HG03135 (cell line): ENCODE measurements around the gene LCMT1.
"Not testable (repeated sequence)": the region's sequence is repeated elsewhere in the genome, so short reads cannot be mapped to it uniquely, and the experiment has no call there.

Experiments used
- ATAC-seq: cut with Tn5 transposase; IDR thresholded peaks from one replicate; pipeline ENCODE4 v1.9.1; 2021; ENCODE audit warnings: mild to moderate bottlenecking, moderate library complexity; ENCODE audit not compliant: unreplicated experiment

The LCMT1 gene

GRCh38 chr16:25094596-25094995 is 16.9 kb upstream of the LCMT1 start:
- ATAC-seq, result no peak

DNA sequence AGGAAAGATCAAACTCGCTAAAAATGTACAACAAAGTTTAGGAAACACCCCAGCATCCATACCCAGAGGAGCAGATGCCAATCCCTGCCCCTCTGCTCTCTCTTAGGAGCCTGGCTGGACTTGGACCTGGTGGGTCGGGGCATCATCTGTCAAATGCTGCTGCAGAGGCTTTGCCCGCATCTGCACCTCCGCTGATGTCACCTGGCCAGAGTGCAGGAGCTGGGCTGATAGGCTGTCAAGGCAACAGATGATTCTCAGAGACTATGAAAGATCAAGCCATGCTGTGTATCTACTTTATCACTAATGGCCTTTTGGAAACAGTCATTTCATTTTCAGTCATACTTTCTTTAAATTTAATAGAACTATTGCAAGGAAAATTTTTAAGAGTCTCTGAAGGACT is 15.9 kb upstream of the LCMT1 start:
- ATAC-seq, result no peak

DNA sequence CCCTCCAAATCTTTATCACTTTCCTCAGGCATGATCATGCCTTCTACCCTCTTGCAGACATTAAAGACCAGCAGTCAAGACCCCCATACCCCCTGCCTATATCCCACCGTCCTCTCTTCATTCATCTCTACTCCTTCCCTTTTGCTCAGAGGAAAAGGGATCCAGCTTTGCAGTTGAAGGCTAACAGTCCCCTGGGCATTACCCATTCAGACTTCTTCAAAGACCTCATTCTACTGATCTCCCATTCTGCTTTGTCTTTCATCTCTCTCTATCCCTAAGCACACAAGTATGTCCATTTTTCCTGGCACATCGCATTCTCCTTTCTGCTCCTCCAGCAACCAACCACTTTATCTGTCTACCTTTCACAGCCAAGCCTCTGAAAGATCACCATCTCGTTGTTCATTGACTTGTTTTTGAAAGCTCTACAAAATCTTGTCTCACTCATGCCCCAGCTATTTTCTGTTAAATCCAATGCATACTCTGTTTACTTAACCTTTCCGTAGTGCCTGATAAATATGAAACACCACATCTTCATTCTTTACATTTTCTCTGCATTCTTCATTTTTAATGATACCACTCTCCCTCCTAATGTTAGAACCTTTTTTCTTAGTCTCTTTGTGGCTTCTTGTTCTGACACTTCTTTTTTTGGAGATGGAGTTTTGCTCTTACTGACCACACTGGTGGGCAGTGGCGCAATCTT is 14.1 kb upstream of the LCMT1 start:
- no peak for ATAC-seq

DNA sequence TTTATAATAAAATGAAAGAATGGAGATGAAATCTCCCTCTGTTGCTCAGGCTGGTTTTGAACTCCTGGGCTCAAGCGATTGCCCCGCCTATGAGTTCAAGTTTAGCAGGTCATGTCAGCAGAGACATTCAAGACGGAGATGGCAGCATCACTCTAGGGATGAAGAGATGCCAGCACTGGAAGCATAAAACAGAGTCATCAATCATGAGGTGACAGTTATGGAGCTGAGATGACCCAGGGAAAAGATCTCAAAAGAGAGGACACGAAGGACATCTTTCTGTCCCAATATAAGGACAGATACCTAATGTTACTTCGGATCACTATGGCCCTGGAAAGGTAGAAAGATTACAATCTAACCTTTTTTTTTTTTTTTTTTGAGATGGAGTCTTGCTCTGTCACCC is 11.0 kb upstream of the LCMT1 start:
- no peak for ATAC-seq

DNA sequence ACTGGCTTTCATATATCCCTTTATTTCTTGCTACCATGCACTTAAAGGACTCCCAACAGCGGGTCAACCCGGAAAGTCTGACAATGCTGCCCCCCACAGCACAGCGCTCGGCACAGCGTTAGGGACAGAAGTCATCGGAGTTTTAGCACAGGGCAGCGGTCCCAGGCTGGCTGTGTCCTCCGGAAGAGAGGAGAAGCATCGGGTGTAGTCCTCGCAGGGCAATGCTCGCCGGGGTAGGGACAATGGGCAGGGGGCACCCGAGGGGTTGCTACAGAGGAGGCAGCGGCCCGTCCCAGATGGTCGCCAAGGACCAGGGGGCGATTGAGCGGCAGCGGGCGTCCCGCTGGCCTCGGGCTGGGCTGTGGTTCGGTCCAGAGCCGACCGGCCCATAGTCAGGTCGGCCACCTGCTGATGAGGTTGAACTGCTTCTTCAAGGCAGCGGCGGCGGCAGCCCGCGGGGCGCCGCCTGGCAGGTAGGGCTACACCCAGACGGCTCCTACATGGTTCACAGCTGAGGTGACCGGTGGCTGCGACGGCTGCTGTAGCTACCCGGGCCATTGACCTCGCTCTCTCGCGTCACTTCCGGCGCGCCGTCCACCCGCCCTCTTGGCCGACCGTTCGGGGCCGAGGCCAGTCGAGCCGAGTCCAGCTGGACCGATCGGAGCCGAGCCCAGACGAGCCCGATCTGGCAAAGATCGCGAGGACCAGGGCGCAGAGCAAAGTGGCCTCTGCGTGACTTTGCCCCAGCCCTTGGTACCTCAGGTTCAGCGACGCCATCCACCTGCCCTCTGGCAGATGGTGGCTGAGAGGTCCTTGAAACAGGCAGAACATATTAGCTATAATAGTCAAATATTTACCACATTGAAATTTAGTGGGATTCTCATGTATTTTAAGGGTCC is 4.7 kb upstream of the LCMT1 start:
- ATAC-seq, result peak; percentile 45

DNA sequence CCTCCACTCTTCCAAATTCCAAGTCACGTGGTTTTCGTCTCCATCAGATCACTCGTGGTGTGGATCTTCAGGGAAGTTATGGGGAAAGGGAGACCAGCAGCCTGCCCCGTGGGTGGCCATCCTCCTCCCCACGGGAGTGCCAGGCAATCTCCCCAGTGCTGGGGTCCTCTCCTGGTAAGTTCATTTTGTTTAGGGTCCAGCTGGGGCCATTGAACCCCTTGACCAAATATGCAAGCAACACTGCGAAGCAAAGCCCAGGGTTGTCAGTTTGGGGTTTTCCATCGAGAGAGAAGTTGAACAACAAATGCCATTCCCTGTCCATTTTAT is 4.1 kb upstream of the LCMT1 start:
- ATAC-seq, result no peak

DNA sequence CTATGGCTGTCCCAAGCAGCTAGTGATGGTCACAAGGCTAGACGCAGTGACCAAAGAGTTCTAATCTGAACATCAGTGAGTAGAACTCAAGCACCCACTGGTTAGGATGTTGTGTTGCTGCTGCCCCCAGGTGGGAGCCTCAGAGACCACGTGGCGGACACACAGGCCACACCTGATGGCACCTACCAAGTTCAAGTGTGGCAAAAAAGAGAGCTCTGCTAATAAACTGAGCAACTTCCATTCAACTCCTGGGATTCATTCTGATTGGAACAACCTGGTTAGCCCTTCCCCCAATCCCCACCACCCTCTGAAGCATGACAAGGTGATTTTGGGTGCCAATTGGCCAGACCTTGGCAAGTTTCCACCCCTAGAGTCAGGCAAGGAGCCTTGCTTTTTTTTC is 3.5 kb upstream of the LCMT1 start:
- ATAC-seq, result no peak

DNA sequence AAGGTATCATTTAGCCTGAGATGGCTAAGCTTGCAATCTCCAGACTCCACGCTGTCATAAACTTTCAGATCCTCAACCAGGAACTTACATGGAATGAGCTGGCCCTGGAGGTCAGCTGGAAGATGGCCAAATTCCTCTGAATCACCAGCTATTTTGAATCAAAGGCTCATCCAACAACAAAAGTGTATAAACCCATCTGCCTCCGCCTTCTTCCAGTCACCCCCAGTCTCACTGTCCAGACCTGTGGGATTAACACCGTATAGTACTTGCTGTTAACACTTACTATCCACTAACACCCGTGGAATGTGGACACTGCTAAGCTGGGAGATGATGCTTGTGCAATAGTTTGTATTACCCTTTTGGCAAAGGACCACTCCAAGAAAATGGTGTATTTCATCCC is 1.9 kb upstream of the LCMT1 start:
- no peak for ATAC-seq

GRCh38 chr16:25110387-25110947 is 1.1 kb upstream of the LCMT1 start:
- ATAC-seq, result no peak

- ATAC-seq, result no peak
Measured at GRCh38 chr16:25114121-25114520, 2.6 kb downstream of the LCMT1 start.

DNA sequence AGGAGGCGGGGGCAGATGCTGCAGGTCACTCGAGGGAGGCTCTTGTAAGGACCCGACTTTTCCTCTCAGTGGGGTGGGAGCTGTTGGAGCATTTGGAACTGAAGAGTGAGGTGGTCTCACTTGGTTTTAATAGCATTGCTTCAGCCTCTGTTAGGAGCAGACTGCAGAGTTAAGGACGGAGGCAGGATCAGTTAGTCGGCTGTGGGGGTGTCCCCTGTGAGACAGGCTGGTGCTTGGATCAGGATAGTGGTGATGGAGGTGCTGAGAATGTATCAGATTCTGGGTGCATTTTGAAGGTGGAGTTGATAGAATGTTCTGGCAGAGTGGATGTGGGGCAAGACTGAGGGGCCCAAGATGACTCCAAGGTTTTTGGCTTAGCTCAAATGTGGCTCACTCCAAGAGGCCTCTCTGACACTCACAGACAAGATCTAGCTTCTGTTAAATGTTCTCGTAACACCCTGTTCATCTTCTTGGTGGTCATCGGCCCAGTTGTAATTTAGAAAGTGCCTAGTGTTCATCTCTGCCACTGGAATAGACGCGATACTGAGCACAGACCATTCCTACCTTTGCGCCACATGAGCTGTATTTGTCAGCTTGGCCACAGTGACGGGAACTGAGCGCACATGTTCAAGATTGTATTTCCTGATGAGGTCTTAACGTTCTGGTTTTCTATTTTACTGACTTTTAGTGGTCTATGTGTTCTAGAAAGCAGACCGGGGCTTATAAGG is 7.5 kb downstream of the LCMT1 start:
- no peak for ATAC-seq

- no peak for ATAC-seq
Measured at GRCh38 chr16:25121824-25122600, 10.5 kb downstream of the LCMT1 start.

- ATAC-seq, result no peak
Measured at GRCh38 chr16:25124503-25124902, 13.0 kb downstream of the LCMT1 start.

DNA sequence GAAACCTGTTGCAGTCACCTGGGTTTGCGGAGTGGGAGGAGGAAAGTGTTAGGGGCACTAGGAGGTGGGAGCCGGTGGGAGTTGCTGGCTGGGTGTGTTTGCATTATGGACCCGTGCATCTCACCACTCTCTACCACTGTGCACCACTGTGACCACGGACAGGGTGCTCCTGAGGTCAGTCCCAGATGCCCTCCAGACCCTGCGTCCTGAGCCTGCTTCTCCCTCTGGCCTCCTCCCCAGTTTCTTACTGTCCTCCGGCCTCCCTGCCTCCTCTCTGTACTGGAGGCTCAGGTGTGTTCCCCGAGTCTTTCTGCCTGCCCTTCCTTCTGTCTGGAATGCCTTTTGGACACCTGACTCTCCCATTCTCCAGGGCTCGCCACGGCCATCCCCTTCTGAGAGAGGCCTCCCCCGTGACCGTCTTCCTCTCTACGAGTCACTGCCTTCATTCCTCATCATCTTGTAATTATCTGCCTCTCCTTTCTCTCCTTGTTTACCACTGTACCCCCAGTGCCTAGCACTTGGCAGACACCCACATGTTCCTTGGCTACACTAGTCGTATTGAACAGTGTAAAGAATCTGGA is 14.6 kb downstream of the LCMT1 start:
- ATAC-seq, result not testable (repeated sequence)

DNA sequence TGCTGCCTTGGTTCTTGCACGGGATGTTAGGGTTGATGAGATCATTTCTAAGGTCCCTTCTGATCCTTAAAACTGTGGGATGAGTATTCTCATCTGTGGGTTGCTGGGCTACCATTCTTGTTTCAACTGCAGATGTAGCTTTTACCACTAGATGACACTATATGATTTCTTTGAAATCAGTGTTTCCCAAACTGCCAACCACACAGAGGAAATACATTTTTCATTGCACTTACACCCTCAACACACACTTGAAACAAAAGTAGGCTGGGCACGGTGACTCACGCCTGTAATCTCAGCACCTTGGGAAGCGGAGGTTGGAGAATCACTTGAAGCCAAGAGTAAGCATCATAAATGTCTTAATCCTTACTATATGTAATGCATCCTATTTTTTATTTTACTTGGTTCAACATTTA is 15.3 kb downstream of the LCMT1 start:
- ATAC-seq, result no peak

DNA sequence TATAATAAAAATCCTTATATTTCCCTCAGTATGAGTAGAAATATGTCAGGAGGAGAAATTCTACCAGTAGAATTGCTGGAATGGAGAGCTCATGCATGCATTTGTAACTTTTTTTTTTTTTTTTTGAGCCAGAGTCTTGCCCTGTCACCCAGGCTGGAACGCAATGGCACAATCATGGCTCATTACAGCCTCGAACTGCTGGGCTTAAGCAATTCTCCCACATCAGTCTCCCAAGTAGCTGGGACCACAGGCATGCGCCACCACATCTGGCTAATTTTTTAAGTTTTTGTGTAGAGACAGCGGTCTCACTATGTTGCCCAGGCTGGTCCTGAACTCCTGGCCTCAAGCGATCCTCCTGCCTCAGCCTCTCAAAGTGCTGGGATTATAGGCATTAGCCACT is 21.2 kb downstream of the LCMT1 start:
- not testable (repeated sequence) for ATAC-seq

- no peak for ATAC-seq
Measured at GRCh38 chr16:25134166-25134700, 22.7 kb downstream of the LCMT1 start.

- ATAC-seq, result no peak
Measured at GRCh38 chr16:25135254-25135878, 23.8 kb downstream of the LCMT1 start.

GRCh38 chr16:25138130-25138529 is 26.6 kb downstream of the LCMT1 start:
- no peak for ATAC-seq

DNA sequence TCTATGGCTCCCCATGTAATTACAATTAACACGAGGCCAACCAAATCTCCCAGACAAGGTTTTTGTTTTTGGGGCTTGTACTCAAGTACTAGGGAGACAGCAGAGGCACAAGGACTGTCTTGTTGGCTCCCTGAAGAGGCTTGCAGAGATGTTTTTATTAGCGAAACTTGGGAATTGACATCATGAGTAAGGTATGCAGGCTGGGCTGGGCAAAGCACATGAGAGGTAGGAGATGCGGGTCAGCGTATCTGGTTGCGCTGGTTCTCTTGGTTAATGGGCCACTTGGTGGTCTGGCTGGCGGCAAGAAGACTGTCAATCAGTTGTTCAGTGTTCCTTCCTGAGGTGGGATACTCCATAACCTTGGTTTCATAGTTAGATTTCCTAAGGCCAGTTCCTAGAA is 28.9 kb downstream of the LCMT1 start:
- ATAC-seq, result no peak
